NT2/D1 (cell line): ENCODE data around the gene LRP10.

Experiments
- DNase-seq: peaks from one replicate; pipeline ENCODE4 v3.0.0-alpha.2; 2011; ENCODE audit warnings: low read depth, low spot score
- H3K27me3 ChIP-seq: 2 replicates; pipeline ENCODE4 v1.6.0; 2011; ENCODE audit warnings: mild to moderate bottlenecking; ENCODE audit not compliant: insufficient read length, insufficient read depth
- H3K36me3 ChIP-seq: 2 replicates; pipeline ENCODE4 v1.6.1; 2011; ENCODE audit warnings: mild to moderate bottlenecking, low read length, mixed read lengths; ENCODE audit not compliant: insufficient read depth, insufficient read length
- H3K4me1 ChIP-seq: 2 replicates; pipeline ENCODE4 v1.5.1; 2011; ENCODE audit not compliant: insufficient read depth, insufficient read length
- H3K4me3 ChIP-seq: 2 replicates; pipeline ENCODE4 v1.5.1; 2011; ENCODE audit warnings: low read depth; ENCODE audit not compliant: insufficient read length
- H3K9ac ChIP-seq: 2 replicates; pipeline ENCODE4 v1.6.0; 2011; ENCODE audit warnings: low read depth; ENCODE audit not compliant: insufficient read length
- H3K9me3 ChIP-seq: 2 replicates; pipeline ENCODE4 v1.5.1; 2011; ENCODE audit warnings: mild to moderate bottlenecking, low read length; ENCODE audit not compliant: insufficient read depth
- SUZ12 ChIP-seq: IDR thresholded peaks from 2 replicates; pipeline ENCODE4 v1.6.1; 2011; ENCODE audit not compliant: insufficient read length, insufficient read depth; ENCODE audit errors: extremely low read depth
- YY1 ChIP-seq: IDR thresholded peaks from 2 replicates; pipeline ENCODE4 v1.6.1; 2011; ENCODE audit not compliant: insufficient read length, insufficient read depth
- ZNF274 ChIP-seq: IDR thresholded peaks from 2 replicates; pipeline ENCODE4 v1.6.1; 2011; ENCODE audit warnings: mild to moderate bottlenecking, low read depth, low read length

LRP10 gene

GRCh38 chr14:22875748-22876319, 4.3 kb downstream of the LRP10 start:
- peaks cover 30% of the 10 kb centered on the region for H3K36me3 ChIP-seq
- H3K9ac ChIP-seq: no peak overlapping the region
- TF ChIP-seq ZNF274 (no peak), SUZ12 (no peak)
- H3K4me1 ChIP-seq: no peaks in the 10 kb centered on the region
- H3K9me3 ChIP-seq: no peaks in the 10 kb centered on the region
- no peak for DNase-seq
- no peaks in the 10 kb centered on the region for H3K27me3 ChIP-seq
- H3K4me3 ChIP-seq: no peak overlapping the region

GRCh38 chr14:22877000-22877501, 5.5 kb downstream of the LRP10 start:
- no peak overlapping the region for H3K9ac ChIP-seq
- H3K36me3 ChIP-seq: peaks cover 30% of the 10 kb centered on the region
- H3K27me3 ChIP-seq: no peaks in the 10 kb centered on the region
- no peak overlapping the region for H3K4me3 ChIP-seq
- no peak for TF ChIP-seq YY1
- peaks cover under 1% of the 10 kb centered on the region for H3K4me1 ChIP-seq
- H3K9me3 ChIP-seq: no peaks in the 10 kb centered on the region
- no peak for DNase-seq

- DNase-seq: no peak
- no peak overlapping the region for H3K4me3 ChIP-seq
- H3K4me1 ChIP-seq: peaks cover 11% of the 10 kb centered on the region
- H3K27me3 ChIP-seq: no peaks in the 10 kb centered on the region
- H3K9me3 ChIP-seq: no peaks in the 10 kb centered on the region
- no peak overlapping the region for H3K9ac ChIP-seq
- no peak for TF ChIP-seq YY1
- no peak for TF ChIP-seq ZNF274
- no peak for TF ChIP-seq SUZ12
- H3K36me3 ChIP-seq: peaks cover 30% of the 10 kb centered on the region
Observed at GRCh38 chr14:22878271-22879246, 7.0 kb downstream of the LRP10 start.

- Histone ChIP-seq H3K27me3 (peaks cover 22% of the 10 kb centered on the region), H3K9me3 (no peaks in the 10 kb centered on the region), H3K36me3 (peaks cover 7% of the 10 kb centered on the region), H3K4me1 (peaks cover 28% of the 10 kb centered on the region), H3K9ac (peak overlapping the region; percentile 56), H3K4me3 (no peak overlapping the region)
- TF ChIP-seq YY1 (no peak), ZNF274 (no peak), SUZ12 (no peak)
- DNase-seq: no peak
Observed at GRCh38 chr14:22882064-22882463, 10.5 kb downstream of the LRP10 start.

GRCh38 chr14:22882529-22883172, 11.1 kb downstream of the LRP10 start:
- H3K36me3 ChIP-seq: peaks cover 2% of the 10 kb centered on the region
- no peak overlapping the region for H3K4me3 ChIP-seq
- H3K9me3 ChIP-seq: no peaks in the 10 kb centered on the region
- H3K27me3 ChIP-seq: peaks cover 22% of the 10 kb centered on the region
- peaks cover 28% of the 10 kb centered on the region for H3K4me1 ChIP-seq
- H3K9ac ChIP-seq: peak overlapping the region; percentile 56
- peak; percentile 22 for DNase-seq
- no peak for TF ChIP-seq SUZ12

- TF ChIP-seq SUZ12: no peak
- no peak for TF ChIP-seq YY1
- no peak for TF ChIP-seq ZNF274
- DNase-seq: no peak
- H3K36me3 ChIP-seq: peaks cover 2% of the 10 kb centered on the region
- H3K4me1 ChIP-seq: peaks cover 34% of the 10 kb centered on the region
- H3K9me3 ChIP-seq: no peaks in the 10 kb centered on the region
- no peak within 1 kb of the TSS for H3K4me3 ChIP-seq
- H3K27me3 ChIP-seq: peaks cover 22% of the 10 kb centered on the region
- peak within 1 kb of the TSS; percentile 59 for H3K9ac ChIP-seq
Observed at GRCh38 chr14:22883173-22883976, 11.8 kb downstream of the LRP10 start, which contains the start of gene REM2. Gene REM2, plus strand, starts transcription at chr14:22883222. Its CDS starts 66 bp downstream, at chr14:22883288.
